ENCODE results near the gene SEMA3F. TPM values are rescaled to one million over a fixed set of nuclear protein-coding genes. Genes with fewer than 3 reads are reported as not detected.

SEMA3F gene
- total and polyA plus RNA-seq, 2 experiments from 2014 or later: 2.3 to 67.6 TPM

DNA sequence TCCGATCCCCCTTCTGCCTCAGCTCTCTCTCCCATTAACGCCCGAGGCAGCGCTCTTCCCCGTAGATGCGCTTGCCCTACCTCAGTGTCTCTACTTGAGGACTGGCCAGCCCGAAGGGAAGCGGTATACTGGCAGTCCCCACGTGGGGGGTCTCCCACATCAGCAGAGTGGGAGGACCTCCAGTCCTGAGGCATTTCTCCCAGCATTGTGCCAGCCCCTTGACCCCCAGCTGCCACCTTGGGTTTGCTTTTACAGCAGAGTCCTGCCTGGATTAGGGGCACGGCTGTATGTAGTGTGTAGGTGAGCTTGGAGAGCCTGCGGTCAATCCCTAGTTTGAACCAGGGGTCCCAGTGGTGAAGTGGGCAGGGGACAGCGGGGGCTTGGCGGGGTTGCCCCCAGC lies 767 bp downstream of the SEMA3F start (continued):
- TF ChIP-seq, protein P1, sequence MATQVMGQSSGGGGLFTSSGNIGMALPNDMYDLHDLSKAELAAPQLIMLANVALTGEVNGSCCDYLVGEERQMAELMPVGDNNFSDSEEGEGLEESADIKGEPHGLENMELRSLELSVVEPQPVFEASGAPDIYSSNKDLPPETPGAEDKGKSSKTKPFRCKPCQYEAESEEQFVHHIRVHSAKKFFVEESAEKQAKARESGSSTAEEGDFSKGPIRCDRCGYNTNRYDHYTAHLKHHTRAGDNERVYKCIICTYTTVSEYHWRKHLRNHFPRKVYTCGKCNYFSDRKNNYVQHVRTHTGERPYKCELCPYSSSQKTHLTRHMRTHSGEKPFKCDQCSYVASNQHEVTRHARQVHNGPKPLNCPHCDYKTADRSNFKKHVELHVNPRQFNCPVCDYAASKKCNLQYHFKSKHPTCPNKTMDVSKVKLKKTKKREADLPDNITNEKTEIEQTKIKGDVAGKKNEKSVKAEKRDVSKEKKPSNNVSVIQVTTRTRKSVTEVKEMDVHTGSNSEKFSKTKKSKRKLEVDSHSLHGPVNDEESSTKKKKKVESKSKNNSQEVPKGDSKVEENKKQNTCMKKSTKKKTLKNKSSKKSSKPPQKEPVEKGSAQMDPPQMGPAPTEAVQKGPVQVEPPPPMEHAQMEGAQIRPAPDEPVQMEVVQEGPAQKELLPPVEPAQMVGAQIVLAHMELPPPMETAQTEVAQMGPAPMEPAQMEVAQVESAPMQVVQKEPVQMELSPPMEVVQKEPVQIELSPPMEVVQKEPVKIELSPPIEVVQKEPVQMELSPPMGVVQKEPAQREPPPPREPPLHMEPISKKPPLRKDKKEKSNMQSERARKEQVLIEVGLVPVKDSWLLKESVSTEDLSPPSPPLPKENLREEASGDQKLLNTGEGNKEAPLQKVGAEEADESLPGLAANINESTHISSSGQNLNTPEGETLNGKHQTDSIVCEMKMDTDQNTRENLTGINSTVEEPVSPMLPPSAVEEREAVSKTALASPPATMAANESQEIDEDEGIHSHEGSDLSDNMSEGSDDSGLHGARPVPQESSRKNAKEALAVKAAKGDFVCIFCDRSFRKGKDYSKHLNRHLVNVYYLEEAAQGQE (IDR thresholded peaks at IDR 0.05; ENCODE audit: unreplicated experiment): no peak
- TF ChIP-seq CREB1 (CRISPR knock-in tag; IDR thresholded peaks at IDR 0.05; ENCODE audit: low read depth) (no peak), EZH2 (IDR thresholded peaks at IDR 0.05; ENCODE audit: low read depth, unreplicated experiment) (no peak), STAT1 (IDR thresholded peaks at IDR 0.05; ENCODE audit: unreplicated experiment) (no peak), JUNB (IDR thresholded peaks at IDR 0.05; ENCODE audit: unreplicated experiment) (no peak)
- TF ChIP-seq, protein P2, sequence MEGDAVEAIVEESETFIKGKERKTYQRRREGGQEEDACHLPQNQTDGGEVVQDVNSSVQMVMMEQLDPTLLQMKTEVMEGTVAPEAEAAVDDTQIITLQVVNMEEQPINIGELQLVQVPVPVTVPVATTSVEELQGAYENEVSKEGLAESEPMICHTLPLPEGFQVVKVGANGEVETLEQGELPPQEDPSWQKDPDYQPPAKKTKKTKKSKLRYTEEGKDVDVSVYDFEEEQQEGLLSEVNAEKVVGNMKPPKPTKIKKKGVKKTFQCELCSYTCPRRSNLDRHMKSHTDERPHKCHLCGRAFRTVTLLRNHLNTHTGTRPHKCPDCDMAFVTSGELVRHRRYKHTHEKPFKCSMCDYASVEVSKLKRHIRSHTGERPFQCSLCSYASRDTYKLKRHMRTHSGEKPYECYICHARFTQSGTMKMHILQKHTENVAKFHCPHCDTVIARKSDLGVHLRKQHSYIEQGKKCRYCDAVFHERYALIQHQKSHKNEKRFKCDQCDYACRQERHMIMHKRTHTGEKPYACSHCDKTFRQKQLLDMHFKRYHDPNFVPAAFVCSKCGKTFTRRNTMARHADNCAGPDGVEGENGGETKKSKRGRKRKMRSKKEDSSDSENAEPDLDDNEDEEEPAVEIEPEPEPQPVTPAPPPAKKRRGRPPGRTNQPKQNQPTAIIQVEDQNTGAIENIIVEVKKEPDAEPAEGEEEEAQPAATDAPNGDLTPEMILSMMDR (conservative IDR thresholded peaks at IDR 0.05; ENCODE audit: low read depth in 2 of 2): no peak
- TF ChIP-seq, protein P3, sequence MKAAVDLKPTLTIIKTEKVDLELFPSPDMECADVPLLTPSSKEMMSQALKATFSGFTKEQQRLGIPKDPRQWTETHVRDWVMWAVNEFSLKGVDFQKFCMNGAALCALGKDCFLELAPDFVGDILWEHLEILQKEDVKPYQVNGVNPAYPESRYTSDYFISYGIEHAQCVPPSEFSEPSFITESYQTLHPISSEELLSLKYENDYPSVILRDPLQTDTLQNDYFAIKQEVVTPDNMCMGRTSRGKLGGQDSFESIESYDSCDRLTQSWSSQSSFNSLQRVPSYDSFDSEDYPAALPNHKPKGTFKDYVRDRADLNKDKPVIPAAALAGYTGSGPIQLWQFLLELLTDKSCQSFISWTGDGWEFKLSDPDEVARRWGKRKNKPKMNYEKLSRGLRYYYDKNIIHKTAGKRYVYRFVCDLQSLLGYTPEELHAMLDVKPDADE (IDR thresholded peaks at IDR 0.05): no peak

DNA sequence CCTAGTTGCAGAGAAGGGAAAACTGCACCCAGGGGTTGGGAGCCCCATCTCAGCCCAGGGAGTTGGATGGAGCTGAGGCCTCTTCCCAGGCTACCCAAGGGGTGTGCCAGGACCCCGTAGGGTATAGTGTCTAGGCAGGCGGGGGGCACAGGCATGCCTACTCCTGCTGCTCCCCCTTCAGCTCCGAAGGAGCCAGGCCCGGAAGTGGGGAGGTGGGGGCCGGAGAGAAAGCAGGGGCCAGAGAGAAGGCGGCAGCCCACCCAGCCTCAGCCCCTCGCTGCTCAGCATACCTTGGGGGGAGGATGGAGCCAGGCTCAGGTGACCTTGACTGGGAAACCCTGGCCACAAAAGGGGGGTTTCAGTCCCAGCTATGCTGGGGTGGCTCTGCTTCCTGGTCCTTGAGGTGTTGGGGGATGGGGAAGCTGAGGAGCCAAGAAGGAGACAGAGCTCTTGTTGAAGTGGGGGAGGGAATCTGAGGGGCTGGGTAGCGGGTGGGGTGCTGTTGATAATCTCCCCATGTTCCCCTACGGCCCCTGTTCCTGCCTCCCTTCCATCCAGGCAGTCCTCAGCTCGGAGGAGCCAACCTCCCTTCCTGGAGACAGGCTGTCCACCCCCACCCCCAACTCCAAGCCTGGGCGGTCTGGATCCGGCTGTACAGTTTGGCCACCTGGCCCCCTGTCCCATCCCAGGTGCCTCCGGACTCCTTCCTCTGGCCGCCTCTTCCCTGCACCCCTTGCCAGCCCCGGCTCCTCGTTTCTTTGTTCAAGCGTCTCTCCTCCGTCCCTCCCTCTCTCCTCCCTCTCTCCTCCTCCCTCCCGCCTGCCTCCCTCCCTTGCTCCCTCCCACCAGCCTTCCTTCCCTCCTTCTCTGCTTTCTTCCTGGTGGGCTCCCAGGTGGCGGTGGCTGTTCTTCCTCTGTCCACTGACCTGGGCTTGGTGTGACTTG lies 1.7 kb downstream of the SEMA3F start:
- peak overlapping the region; percentile 99 for H3K4me2 ChIP-seq
- H3F3A ChIP-seq (replicated peaks; ENCODE audit: low read depth): peaks cover 9% of the 10 kb centered on the region; the same call in 1 of the 2 replicates
- H3K27me3 ChIP-seq (ENCODE audit: insufficient read depth): peaks cover 21% of the 10 kb centered on the region
- no peaks in the 10 kb centered on the region; the same call in 1 of the 2 replicates for H3K9me2 ChIP-seq (ENCODE audit: insufficient read depth)
- H2AFZ ChIP-seq: no peak overlapping the region; the same call in 1 of the 2 replicates
- peaks cover 25% of the 10 kb centered on the region for H3K27me3 Mint-ChIP-seq (ENCODE audit: insufficient read depth, low read depth, poor library complexity)
- TF ChIP-seq CREB1 (CRISPR knock-in tag; IDR thresholded peaks at IDR 0.05; ENCODE audit: low read depth) (no peak), POLR2AphosphoS5 (IDR thresholded peaks at IDR 0.05; ENCODE audit: low read depth) (peak; percentile 66; the same call in 1 of the 2 replicates)
- peak overlapping the region; percentile 89 for H3K4me3 Mint-ChIP-seq
- peaks cover 33% of the 10 kb centered on the region for H3K4me1 ChIP-seq (ENCODE audit: insufficient read depth)
- peaks cover 7% of the 10 kb centered on the region; the same call in 1 of the 2 replicates for H3K36me3 ChIP-seq (ENCODE audit: insufficient read depth)
- H3K79me2 ChIP-seq (replicated peaks; ENCODE audit: insufficient read depth): peaks cover 32% of the 10 kb centered on the region
- peak overlapping the region; percentile 91 for H3K4me3 ChIP-seq
- H3K27ac Mint-ChIP-seq: no peak overlapping the region
- H3K36me3 Mint-ChIP-seq (ENCODE audit: low read depth): peaks cover 20% of the 10 kb centered on the region; the same call in 2 of the 3 replicates
- H4K20me1 ChIP-seq (replicated peaks; ENCODE audit: insufficient read depth): peaks cover 7% of the 10 kb centered on the region; the same call in 1 of the 2 replicates
- H3K4me1 Mint-ChIP-seq: peaks cover 57% of the 10 kb centered on the region
- DNase-seq (ENCODE audit: low spot score): peak; percentile 81
- ATAC-seq: peak; percentile 35
- no peaks in the 10 kb centered on the region for H3K9me3 Mint-ChIP-seq
- peak overlapping the region; percentile 55; the same call in 1 of the 2 replicates for H3K27ac ChIP-seq (ENCODE audit: low read depth)

Data from GM23338 (cell line).